Endothelial cell of umbilical vein (primary cell): ENCODE measurements around the gene PPP1R16B. TPM values are rescaled to one million over a fixed set of nuclear protein-coding genes. Genes with fewer than 3 reads are reported as not detected.

Experiments used
- BruUV-seq: library from RNA; stranded (reverse); fragments of 400-500 nt; replicated peaks from 2 replicates; lab custom pipeline; 2021; lab: Mats Ljungman, UMichigan
- CTCF ChIA-PET: fragments of 300-600, 350-600 bp; sonication (Branson Sonifier 250); formaldehyde crosslinking; loops from one replicate; lab custom pipeline; 2021; ENCODE audit warnings: antibody characterized with exemption, inconsistent platforms; lab: Charles Lee
- POLR2A ChIA-PET: fragments of 300-600, 350-600 bp; sonication (Branson Sonifier 250); formaldehyde crosslinking; loops from one replicate; lab custom pipeline; 2021; ENCODE audit warnings: antibody characterized with exemption, inconsistent platforms; lab: Charles Lee
- DNase-seq: peaks from one replicate; pipeline ENCODE4 v3.0.0-alpha.2; 2011; ENCODE audit warnings: low read depth, low spot score
- FAIRE-seq: peaks from 2 replicates; lab custom pipeline; 2011; peaks lifted over from hg19 to GRCh38; lab: Jason Lieb, UNC
- H2AFZ ChIP-seq: 2 replicates; pipeline ENCODE4 v1.6.0; 2012; ENCODE audit warnings: low read depth, low read length, control low read depth, inconsistent platforms
- H3K27ac ChIP-seq: 2 replicates; pipeline ENCODE4 v1.5.1; 2011; ENCODE audit warnings: low read depth, mild to moderate bottlenecking, control low read depth, low read length, moderate library complexity; ENCODE audit not compliant: insufficient read depth
- H3K27me3 ChIP-seq, 2 experiments: 2 replicates each; pipeline versions ENCODE4 v1.6.0 to v1.6.1; 2011; ENCODE audit warnings: low read length in 2 of 2, mixed read lengths in 1 of 2; ENCODE audit not compliant: control insufficient read depth in 2 of 2, insufficient read depth in 2 of 2
- H3K36me3 ChIP-seq, 2 experiments: 2 replicates in 1 of 2; 3 replicates in 1 of 2; pipeline ENCODE4 v1.5.1; 2011; ENCODE audit warnings: low read length in 2 of 2, mild to moderate bottlenecking in 1 of 2, moderate library complexity in 1 of 2; ENCODE audit not compliant: control insufficient read depth in 2 of 2, insufficient read depth in 2 of 2; ENCODE audit errors: extremely low read depth in 1 of 2
- H3K4me1 ChIP-seq: 3 replicates; pipeline ENCODE4 v1.5.1; 2011; ENCODE audit warnings: mild to moderate bottlenecking, low read length; ENCODE audit not compliant: control insufficient read depth, insufficient read depth; ENCODE audit errors: extremely low read depth
- H3K4me2 ChIP-seq: 2 replicates; pipeline ENCODE4 v1.6.1; 2011; ENCODE audit warnings: low read length, control low read depth, mixed read lengths; ENCODE audit not compliant: insufficient read depth
- H3K4me3 ChIP-seq, 3 experiments: fragments of 200-600 bp in 1 of 3; sonication (generic), shearing (Covaris generic) in 1 of 3; replicated peaks in 1 of 3; 2 replicates each; pipeline ENCODE4 v1.5.1; 2011 to 2016; ENCODE audit warnings: control low read depth in 3 of 3, low read length in 3 of 3, mild to moderate bottlenecking in 2 of 3, inconsistent platforms in 1 of 3, low read depth in 1 of 3, moderate library complexity in 1 of 3; ENCODE audit not compliant: insufficient read depth in 1 of 3
- H3K79me2 ChIP-seq: 2 replicates; pipeline ENCODE4 v1.6.0; 2012; ENCODE audit warnings: low read length, inconsistent platforms; ENCODE audit not compliant: control insufficient read depth, insufficient read depth
- H3K9ac ChIP-seq: replicated peaks from 2 replicates; pipeline ENCODE3; 2011; ENCODE audit warnings: low read length, control low read depth; ENCODE audit not compliant: insufficient read depth; ENCODE audit errors: extremely low read depth
- H3K9me1 ChIP-seq: replicated peaks from 3 replicates; pipeline ENCODE4 v1.6.0; 2011; ENCODE audit warnings: mild to moderate bottlenecking, low read length; ENCODE audit not compliant: control insufficient read depth, insufficient read depth; ENCODE audit errors: extremely low read depth
- H3K9me3 ChIP-seq: replicated peaks from 2 replicates; pipeline ENCODE4 v1.5.1; 2012; ENCODE audit warnings: low read length, inconsistent platforms; ENCODE audit not compliant: control insufficient read depth, insufficient read depth
- H4K20me1 ChIP-seq: replicated peaks from 2 replicates; pipeline ENCODE3; 2011; ENCODE audit warnings: mild to moderate bottlenecking, low read length; ENCODE audit not compliant: control insufficient read depth, insufficient read depth; ENCODE audit errors: extremely low read depth
- EZH2 ChIP-seq: IDR thresholded peaks from 2 replicates; pipeline ENCODE4 v1.6.1; 2012; ENCODE audit warnings: borderline replicate concordance, low read depth, mild to moderate bottlenecking, moderate library complexity, low read length, inconsistent platforms; ENCODE audit not compliant: severe bottlenecking
- FOS ChIP-seq: IDR thresholded peaks from 2 replicates; pipeline ENCODE4 v1.6.1; 2011; ENCODE audit warnings: mild to moderate bottlenecking, low read length, moderate library complexity, borderline replicate concordance; ENCODE audit not compliant: insufficient read depth
- POLR2A ChIP-seq: IDR thresholded peaks from 2 replicates; pipeline ENCODE4 v1.6.1; 2012; ENCODE audit warnings: low read depth, mild to moderate bottlenecking, control low read depth, low read length
- POLR2AphosphoS5 ChIP-seq: IDR thresholded peaks from 2 replicates; pipeline ENCODE4 v1.6.1; 2012; ENCODE audit warnings: low read depth, mild to moderate bottlenecking, control low read depth, low read length, moderate library complexity; ENCODE audit not compliant: insufficient read depth
- dilution Hi-C: fragments of 300-500 bp; cut with MboI; formaldehyde crosslinking; loops from one replicate; pipeline ENCODE4 v1.15.0; 2019; ENCODE audit warnings: low sequenced_read_pairs; ENCODE audit not compliant: extremely low pct_ligation_motif_present
- intact Hi-C: fragments of 100-400 bp; cut with micrococcal nuclease; formaldehyde crosslinking; loops from one replicate; pipeline ENCODE4 v1.10.0; 2022
- polyA plus RNA-seq, 4 experiments: library from polyadenylated mRNA; depleted of rRNA in 3 of 4; stranded (reverse) in 3 of 4; unstranded in 1 of 4; fragments of >200 nt; gene quantifications; 2 replicates each; pipeline versions ENCODE4 v1.2.1 to v1.2.3, GENCODE V29; 2011 to 2012; ENCODE audit warnings: missing spikeins in 1 of 4
- total RNA-seq: library from RNA; stranded (reverse); gene quantifications from 2 replicates; pipeline ENCODE4 v1.2.3, GENCODE V29; 2021
- TF ChIP-seq, protein P1 (sequence below): IDR thresholded peaks from 2 replicates; pipeline ENCODE4 v1.6.1; 2011; ENCODE audit not compliant: insufficient read depth, insufficient read length
- TF ChIP-seq, protein P2 (sequence below), 2 donors: IDR thresholded peaks; 1 replicate in 1 of 2; 2 replicates in 1 of 2; pipeline ENCODE4 v1.5.1; 2011; ENCODE audit warnings: low read length in 2 of 2, mild to moderate bottlenecking in 2 of 2, moderate library complexity in 2 of 2, control low read depth in 1 of 2, inconsistent platforms in 1 of 2, low read depth in 1 of 2; ENCODE audit not compliant: insufficient read depth in 1 of 2; ENCODE audit errors: extremely low read depth in 1 of 2

PPP1R16B gene
- total and polyA plus RNA-seq, 2 donors (not counting 3 experiments of a cell fraction or from before 2014, with no cell fraction given) = 34.7 to 68.1 TPM

DNA sequence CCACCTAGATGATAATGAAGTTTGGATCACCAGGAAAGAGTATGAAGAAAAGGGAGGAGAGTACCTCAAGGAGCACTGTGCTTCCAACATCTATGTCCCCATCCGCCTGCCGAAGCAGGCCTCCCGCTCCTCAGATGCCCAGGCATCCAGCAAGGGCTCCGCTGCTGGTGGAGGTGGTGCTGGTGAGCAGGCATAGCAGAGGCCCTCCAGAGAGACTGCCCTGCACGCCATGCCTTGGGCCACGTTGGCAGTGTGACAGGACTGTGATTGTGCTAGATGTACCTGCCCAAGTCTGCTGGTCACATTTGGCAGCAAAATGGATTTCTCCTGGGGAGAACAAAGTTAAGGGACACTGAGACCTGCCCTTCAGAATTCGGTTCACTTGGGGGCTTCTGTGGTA is 33.9 kb upstream of the PPP1R16B start:
- no TSS peak for BruUV-seq
- TF ChIP-seq EZH2 (no peak), POLR2AphosphoS5 (no peak), FOS (no peak), POLR2A (no peak)
- TF ChIP-seq, protein P1, sequence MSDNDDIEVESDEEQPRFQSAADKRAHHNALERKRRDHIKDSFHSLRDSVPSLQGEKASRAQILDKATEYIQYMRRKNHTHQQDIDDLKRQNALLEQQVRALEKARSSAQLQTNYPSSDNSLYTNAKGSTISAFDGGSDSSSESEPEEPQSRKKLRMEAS = no peak
- TF ChIP-seq, protein P2, sequence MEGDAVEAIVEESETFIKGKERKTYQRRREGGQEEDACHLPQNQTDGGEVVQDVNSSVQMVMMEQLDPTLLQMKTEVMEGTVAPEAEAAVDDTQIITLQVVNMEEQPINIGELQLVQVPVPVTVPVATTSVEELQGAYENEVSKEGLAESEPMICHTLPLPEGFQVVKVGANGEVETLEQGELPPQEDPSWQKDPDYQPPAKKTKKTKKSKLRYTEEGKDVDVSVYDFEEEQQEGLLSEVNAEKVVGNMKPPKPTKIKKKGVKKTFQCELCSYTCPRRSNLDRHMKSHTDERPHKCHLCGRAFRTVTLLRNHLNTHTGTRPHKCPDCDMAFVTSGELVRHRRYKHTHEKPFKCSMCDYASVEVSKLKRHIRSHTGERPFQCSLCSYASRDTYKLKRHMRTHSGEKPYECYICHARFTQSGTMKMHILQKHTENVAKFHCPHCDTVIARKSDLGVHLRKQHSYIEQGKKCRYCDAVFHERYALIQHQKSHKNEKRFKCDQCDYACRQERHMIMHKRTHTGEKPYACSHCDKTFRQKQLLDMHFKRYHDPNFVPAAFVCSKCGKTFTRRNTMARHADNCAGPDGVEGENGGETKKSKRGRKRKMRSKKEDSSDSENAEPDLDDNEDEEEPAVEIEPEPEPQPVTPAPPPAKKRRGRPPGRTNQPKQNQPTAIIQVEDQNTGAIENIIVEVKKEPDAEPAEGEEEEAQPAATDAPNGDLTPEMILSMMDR (IDR thresholded peaks at IDR 0.05; ENCODE audit: extremely low read depth in 1 of 2, insufficient read depth in 1 of 2, low read depth in 1 of 2, low read length in 2 of 2) = no peak
- Histone ChIP-seq H3K36me3 (peaks cover 3 to 22% of the 10 kb centered on the region in 2 experiments), H3K79me2 (no peaks in the 10 kb centered on the region), H3K9ac (no peak overlapping the region), H3K9me3 (no peaks in the 10 kb centered on the region), H2AFZ (no peak overlapping the region), H3K4me2 (no peak overlapping the region), H3K27ac (no peak overlapping the region), H3K9me1 (no peaks in the 10 kb centered on the region), H4K20me1 (no peaks in the 10 kb centered on the region), H3K4me1 (no peaks in the 10 kb centered on the region), H3K4me3 (no peak overlapping the region), H3K27me3 (no peaks in the 10 kb centered on the region)
- CTCF ChIA-PET = no interaction called here
- intact Hi-C loops (no loop called here), dilution Hi-C loops (no loop called here)
- FAIRE-seq (no peak), DNase-seq (no peak)
- POLR2A ChIA-PET = no interaction called here

DNA sequence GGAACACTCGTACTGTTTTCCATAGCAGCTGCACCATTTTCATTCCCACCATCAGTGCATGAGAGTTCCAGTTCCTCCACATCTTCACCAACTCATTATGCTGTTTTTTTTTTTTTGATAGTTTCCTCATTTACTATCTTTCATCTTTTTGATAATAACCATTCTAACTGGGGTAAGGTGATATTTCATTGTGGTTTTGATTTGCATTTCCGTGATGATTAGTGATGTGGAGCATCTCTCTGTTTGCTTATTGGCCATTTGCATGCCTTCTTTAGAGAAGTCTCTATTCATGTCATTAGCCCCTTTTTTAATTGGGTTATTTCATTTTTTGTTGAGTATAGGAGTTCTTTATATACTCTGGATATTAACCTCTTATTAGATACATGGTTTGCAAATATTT is 31.3 kb upstream of the PPP1R16B start:
- no peak for TF ChIP-seq EZH2
- Histone ChIP-seq H3K79me2 (no peaks in the 10 kb centered on the region), H3K9me1 (no peaks in the 10 kb centered on the region), H3K4me3 (no peak overlapping the region), H4K20me1 (no peaks in the 10 kb centered on the region), H3K9ac (no peak overlapping the region), H3K36me3 (peaks cover 3 to 16% of the 10 kb centered on the region in 2 experiments), H3K27ac (no peak overlapping the region), H2AFZ (no peak overlapping the region), H3K9me3 (no peaks in the 10 kb centered on the region), H3K4me2 (no peak overlapping the region), H3K27me3 (no peaks in the 10 kb centered on the region), H3K4me1 (no peaks in the 10 kb centered on the region)
- intact Hi-C loops = no loop called here
- DNase-seq = no peak
- FAIRE-seq = no peak
- POLR2A ChIA-PET = no interaction called here
- dilution Hi-C loops = no loop called here
- CTCF ChIA-PET = no interaction called here
- no TSS peak for BruUV-seq
